PC-9 (cell line): ENCODE measurements around the gene B3GLCT. TPM values are rescaled to one million over a fixed set of nuclear protein-coding genes. Genes with fewer than 3 reads are reported as not detected.

Source experiments
- BruUV-seq: library from RNA; stranded (reverse); fragments of 400-500 nt; replicated peaks from 2 replicates; lab custom pipeline; 2021; lab: Mats Ljungman, UMichigan
- CTCF ChIA-PET: fragments of 300-600 bp; sonication (Branson Sonifier 250); formaldehyde crosslinking; loops from one replicate; lab custom pipeline; 2022; ENCODE audit warnings: antibody characterized with exemption; lab: Charles Lee
- POLR2A ChIA-PET: fragments of 300-600 bp; sonication (Branson Sonifier 250); formaldehyde crosslinking; loops from one replicate; lab custom pipeline; 2022; ENCODE audit warnings: antibody characterized with exemption; ENCODE audit not compliant: unreplicated experiment; lab: Charles Lee
- DNase-seq, 2 experiments: peaks; one replicate each; pipeline versions ENCODE4 v3.0.0 to v3.0.0-alpha.2; 2015 to 2022; ENCODE audit warnings: mixed read lengths in 1 of 2
- H2AFZ ChIP-seq: fragments of 200-600 bp; sonication (generic); 2 replicates; pipeline ENCODE4 v1.8.1; 2017; ENCODE audit warnings: antibody characterized with exemption
- H3F3A ChIP-seq: fragments of 200-600 bp; sonication (generic); 2 replicates; pipeline ENCODE4 v1.8.1; 2017; ENCODE audit warnings: antibody characterized with exemption, mild to moderate bottlenecking, low read depth; ENCODE audit not compliant: insufficient read depth
- H3K27ac ChIP-seq: fragments of 200-600 bp; sonication (generic); 2 replicates; pipeline ENCODE4 v1.6.1; 2016; ENCODE audit warnings: mixed run types
- H3K27me3 ChIP-seq: fragments of 200-600 bp; sonication (generic); 2 replicates; pipeline ENCODE4 v1.6.1; 2016; ENCODE audit warnings: low read depth, mixed run types; ENCODE audit not compliant: insufficient read depth
- H3K36me3 ChIP-seq: fragments of 200-600 bp; sonication (generic); 2 replicates; pipeline ENCODE4 v1.6.1; 2016; ENCODE audit warnings: low read depth, mixed run types
- H3K4me1 ChIP-seq: fragments of 200-600 bp; sonication (generic); replicated peaks from 2 replicates; pipeline ENCODE4 v1.6.1; 2016; ENCODE audit warnings: mixed run types; ENCODE audit not compliant: insufficient read depth
- H3K4me2 ChIP-seq: fragments of 200-600 bp; sonication (generic); 2 replicates; pipeline ENCODE4 v1.6.1; 2017; ENCODE audit warnings: mixed run types
- H3K4me3 ChIP-seq: fragments of 200-600 bp; sonication (generic); 2 replicates; pipeline ENCODE4 v1.6.1; 2016; ENCODE audit warnings: mixed run types
- H3K79me2 ChIP-seq: fragments of 200-600 bp; sonication (generic); 2 replicates; pipeline ENCODE4 v1.6.1; 2017; ENCODE audit warnings: low read depth, mixed run types
- H3K9me2 ChIP-seq: fragments of 200-600 bp; sonication (generic); 2 replicates; pipeline ENCODE4 v1.8.1; 2017; ENCODE audit warnings: mild to moderate bottlenecking; ENCODE audit not compliant: insufficient read depth
- H3K9me3 ChIP-seq: fragments of 200-600 bp; sonication (generic); 2 replicates; pipeline ENCODE4 v1.8.1; 2016; ENCODE audit warnings: low read depth; ENCODE audit not compliant: insufficient read depth
- H4K20me1 ChIP-seq: fragments of 200-600 bp; sonication (generic); 2 replicates; pipeline ENCODE4 v1.8.1; 2017; ENCODE audit not compliant: insufficient read depth
- EZH2 ChIP-seq: fragments of 200-600 bp; sonication (generic); IDR thresholded peaks from 2 replicates; pipeline ENCODE4 v1.8.0; 2017; ENCODE audit warnings: antibody characterized with exemption, low read depth
- intact Hi-C: fragments of 100-400 bp; cut with micrococcal nuclease; formaldehyde crosslinking; loops from one replicate; pipeline ENCODE4 v1.10.0; 2022; ENCODE audit not compliant: unreplicated experiment
- total RNA-seq: library from RNA; stranded (reverse); gene quantifications from 2 replicates; pipeline ENCODE4 v1.2.3, GENCODE V29; 2021
- TF ChIP-seq, protein P1 (sequence below): fragments of 200-600 bp; sonication (generic); conservative IDR thresholded peaks from 2 replicates; pipeline ENCODE4 v1.6.1; 2017; ENCODE audit warnings: mixed run types, antibody characterized with exemption, mild to moderate bottlenecking, moderate library complexity

The B3GLCT gene
- total RNA-seq, 1 experiment from 2014 or later = 5.4 TPM

DNA sequence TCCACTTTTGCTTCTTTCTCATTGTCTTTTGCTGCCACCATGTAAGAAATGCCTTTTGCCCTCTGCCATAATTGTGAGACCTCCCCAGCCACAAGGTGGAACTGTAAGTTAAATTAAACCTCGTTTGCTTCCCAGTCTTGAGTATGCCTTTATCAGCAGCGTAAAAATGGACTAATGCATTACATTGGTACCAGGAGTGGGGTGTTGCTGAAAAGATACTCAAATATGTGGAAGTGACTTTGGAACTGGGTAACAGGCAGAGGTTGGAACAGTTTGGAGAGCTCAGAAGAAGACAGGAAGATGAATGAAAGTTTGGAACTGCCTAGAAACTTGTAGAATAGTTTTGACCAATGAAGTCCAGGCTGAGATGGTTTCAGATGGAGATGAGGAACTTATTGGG lies 115.2 kb downstream of the B3GLCT start:
- Histone ChIP-seq H2AFZ (no peak overlapping the region), H3K9me2 (no peaks in the 10 kb centered on the region), H3K27ac (no peak overlapping the region), H3K9me3 (peaks cover 9% of the 10 kb centered on the region), H3F3A (no peaks in the 10 kb centered on the region), H3K27me3 (no peaks in the 10 kb centered on the region), H4K20me1 (no peaks in the 10 kb centered on the region), H3K36me3 (no peaks in the 10 kb centered on the region), H3K4me1 (no peaks in the 10 kb centered on the region), H3K79me2 (no peaks in the 10 kb centered on the region), H3K4me3 (no peak overlapping the region), H3K4me2 (no peak overlapping the region)
- TF ChIP-seq, protein P1, sequence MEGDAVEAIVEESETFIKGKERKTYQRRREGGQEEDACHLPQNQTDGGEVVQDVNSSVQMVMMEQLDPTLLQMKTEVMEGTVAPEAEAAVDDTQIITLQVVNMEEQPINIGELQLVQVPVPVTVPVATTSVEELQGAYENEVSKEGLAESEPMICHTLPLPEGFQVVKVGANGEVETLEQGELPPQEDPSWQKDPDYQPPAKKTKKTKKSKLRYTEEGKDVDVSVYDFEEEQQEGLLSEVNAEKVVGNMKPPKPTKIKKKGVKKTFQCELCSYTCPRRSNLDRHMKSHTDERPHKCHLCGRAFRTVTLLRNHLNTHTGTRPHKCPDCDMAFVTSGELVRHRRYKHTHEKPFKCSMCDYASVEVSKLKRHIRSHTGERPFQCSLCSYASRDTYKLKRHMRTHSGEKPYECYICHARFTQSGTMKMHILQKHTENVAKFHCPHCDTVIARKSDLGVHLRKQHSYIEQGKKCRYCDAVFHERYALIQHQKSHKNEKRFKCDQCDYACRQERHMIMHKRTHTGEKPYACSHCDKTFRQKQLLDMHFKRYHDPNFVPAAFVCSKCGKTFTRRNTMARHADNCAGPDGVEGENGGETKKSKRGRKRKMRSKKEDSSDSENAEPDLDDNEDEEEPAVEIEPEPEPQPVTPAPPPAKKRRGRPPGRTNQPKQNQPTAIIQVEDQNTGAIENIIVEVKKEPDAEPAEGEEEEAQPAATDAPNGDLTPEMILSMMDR = no peak
- TF ChIP-seq EZH2 = no peak
- no TSS peak for BruUV-seq
- CTCF ChIA-PET = no interaction called here
- intact Hi-C loops = no loop called here
- POLR2A ChIA-PET = no interaction called here
- DNase-seq = no peak

DNA sequence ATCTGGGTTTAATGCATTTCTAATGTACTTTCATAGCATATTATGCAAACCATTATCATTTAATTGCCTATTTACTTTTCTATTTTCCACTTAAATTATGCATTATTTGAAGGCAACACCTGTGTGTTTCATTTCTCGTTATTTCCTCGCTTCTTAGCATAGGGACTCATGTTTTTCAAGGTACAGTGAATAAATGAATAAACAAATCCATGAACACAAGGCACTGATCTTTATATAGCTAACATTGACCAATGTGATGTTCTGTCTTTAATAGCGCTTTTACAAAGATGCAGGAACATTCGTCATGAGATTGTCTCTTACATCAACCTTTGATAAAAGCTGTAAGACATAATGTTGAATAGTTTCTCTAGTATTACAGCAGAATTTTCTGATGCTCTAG lies 121.2 kb downstream of the B3GLCT start:
- no peak for DNase-seq
- Histone ChIP-seq H3K4me3 (no peak overlapping the region), H3K4me1 (no peaks in the 10 kb centered on the region), H2AFZ (no peak overlapping the region), H3K27ac (no peak overlapping the region), H3K9me3 (0 out of 2 replicates have a peak, but pooled peaks cover 2% of the 10 kb centered on the region), H3K79me2 (no peaks in the 10 kb centered on the region), H3K9me2 (no peaks in the 10 kb centered on the region), H3K36me3 (no peaks in the 10 kb centered on the region), H3F3A (no peaks in the 10 kb centered on the region), H3K27me3 (no peaks in the 10 kb centered on the region), H4K20me1 (no peaks in the 10 kb centered on the region), H3K4me2 (no peak overlapping the region)
- BruUV-seq = no TSS peak
- ChIA-PET POLR2A (no interaction called here), CTCF (no interaction called here)
- TF ChIP-seq, protein P1 = no peak
- TF ChIP-seq EZH2 = no peak
- intact Hi-C loops = no loop called here

DNA sequence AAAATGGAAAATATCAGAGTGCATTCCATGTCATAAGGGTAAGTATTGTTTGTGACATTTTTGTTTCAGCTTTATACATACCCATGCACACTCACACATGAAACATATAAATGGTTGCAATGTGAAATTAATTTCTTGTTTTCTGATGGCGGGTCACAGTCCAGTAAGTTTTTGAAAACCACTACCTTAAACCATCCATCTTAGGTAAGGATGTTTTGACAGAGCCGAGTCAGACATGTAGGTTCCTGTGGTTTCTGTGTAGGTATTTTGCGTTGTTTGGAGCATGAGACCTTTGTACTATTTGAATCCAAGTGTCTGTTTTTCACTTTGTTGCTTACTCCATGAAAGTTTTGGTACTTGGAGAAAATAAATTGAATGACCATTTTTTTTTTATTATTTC lies 121.7 kb downstream of the B3GLCT start:
- Histone ChIP-seq H3K9me3 (no peaks in the 10 kb centered on the region), H3K79me2 (no peaks in the 10 kb centered on the region), H3K9me2 (no peaks in the 10 kb centered on the region), H2AFZ (no peak overlapping the region), H3K27ac (no peak overlapping the region), H3K4me3 (no peak overlapping the region), H3F3A (no peaks in the 10 kb centered on the region), H3K4me1 (no peaks in the 10 kb centered on the region), H3K4me2 (no peak overlapping the region), H3K36me3 (no peaks in the 10 kb centered on the region), H4K20me1 (no peaks in the 10 kb centered on the region), H3K27me3 (no peaks in the 10 kb centered on the region)
- BruUV-seq = no TSS peak
- ChIA-PET CTCF (no interaction called here), POLR2A (no interaction called here)
- intact Hi-C loops = no loop called here
- no peak for TF ChIP-seq EZH2
- TF ChIP-seq, protein P1 = no peak
- DNase-seq = no peak
